ENCODE results near the gene CDH12.
"Not testable (repeated sequence)": the region's sequence is repeated elsewhere in the genome, so short reads cannot be mapped to it uniquely, and the experiment has no call there.

CDH12 gene

DNA sequence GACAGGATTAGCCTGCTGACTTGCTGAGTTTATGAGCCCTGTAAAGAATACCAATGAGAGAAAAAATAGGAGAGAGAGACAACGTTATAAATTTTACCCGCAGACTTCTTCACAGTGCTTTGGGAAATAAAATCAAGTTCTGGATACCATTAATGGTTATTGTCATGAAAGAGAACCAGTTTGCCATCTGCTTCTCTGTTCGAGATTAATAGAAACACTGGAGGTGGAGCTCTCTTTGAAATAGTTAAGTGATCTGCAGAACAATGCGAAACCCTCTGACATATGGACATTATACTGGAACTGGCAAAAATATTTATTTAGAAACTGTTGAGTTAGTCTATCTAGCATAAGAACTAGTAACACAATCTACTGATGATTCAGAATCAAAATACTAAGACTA lies 500.7 kb downstream of the CDH12 start:
- TF ChIP-seq, protein P1, sequence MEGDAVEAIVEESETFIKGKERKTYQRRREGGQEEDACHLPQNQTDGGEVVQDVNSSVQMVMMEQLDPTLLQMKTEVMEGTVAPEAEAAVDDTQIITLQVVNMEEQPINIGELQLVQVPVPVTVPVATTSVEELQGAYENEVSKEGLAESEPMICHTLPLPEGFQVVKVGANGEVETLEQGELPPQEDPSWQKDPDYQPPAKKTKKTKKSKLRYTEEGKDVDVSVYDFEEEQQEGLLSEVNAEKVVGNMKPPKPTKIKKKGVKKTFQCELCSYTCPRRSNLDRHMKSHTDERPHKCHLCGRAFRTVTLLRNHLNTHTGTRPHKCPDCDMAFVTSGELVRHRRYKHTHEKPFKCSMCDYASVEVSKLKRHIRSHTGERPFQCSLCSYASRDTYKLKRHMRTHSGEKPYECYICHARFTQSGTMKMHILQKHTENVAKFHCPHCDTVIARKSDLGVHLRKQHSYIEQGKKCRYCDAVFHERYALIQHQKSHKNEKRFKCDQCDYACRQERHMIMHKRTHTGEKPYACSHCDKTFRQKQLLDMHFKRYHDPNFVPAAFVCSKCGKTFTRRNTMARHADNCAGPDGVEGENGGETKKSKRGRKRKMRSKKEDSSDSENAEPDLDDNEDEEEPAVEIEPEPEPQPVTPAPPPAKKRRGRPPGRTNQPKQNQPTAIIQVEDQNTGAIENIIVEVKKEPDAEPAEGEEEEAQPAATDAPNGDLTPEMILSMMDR (IDR thresholded peaks at IDR 0.05) = no peak
- H3K9me3 ChIP-seq = no peaks in the 10 kb centered on the region
- DNase-seq = no peak

GRCh38 chr5:22351178-22351577 lies 502.0 kb downstream of the CDH12 start:
- H3K4me3 ChIP-seq = no peak overlapping the region
- DNase-seq = no peak
- TF ChIP-seq, protein P1 (IDR thresholded peaks at IDR 0.05) = no peak
- H3K4me1 ChIP-seq = no peaks in the 10 kb centered on the region
- intact Hi-C loops (cut with DNase I; ENCODE audit: low total_unique reads) = no loop called here
- H3K9me3 ChIP-seq = no peaks in the 10 kb centered on the region
- H3K36me3 ChIP-seq = no peaks in the 10 kb centered on the region
- H3K27ac ChIP-seq = no peak overlapping the region
- H3K27me3 ChIP-seq = no peaks in the 10 kb centered on the region

More for the DNA sequence above, 500.7 kb downstream of the CDH12 start:
- intact Hi-C loops (cut with DNase I; ENCODE audit: low total_unique reads) = no loop called here
- H3K36me3 ChIP-seq = no peaks in the 10 kb centered on the region
- H3K27ac ChIP-seq = no peak overlapping the region
- no peaks in the 10 kb centered on the region for H3K27me3 ChIP-seq
- no peak overlapping the region for H3K4me3 ChIP-seq
- H3K4me1 ChIP-seq = no peaks in the 10 kb centered on the region

DNA sequence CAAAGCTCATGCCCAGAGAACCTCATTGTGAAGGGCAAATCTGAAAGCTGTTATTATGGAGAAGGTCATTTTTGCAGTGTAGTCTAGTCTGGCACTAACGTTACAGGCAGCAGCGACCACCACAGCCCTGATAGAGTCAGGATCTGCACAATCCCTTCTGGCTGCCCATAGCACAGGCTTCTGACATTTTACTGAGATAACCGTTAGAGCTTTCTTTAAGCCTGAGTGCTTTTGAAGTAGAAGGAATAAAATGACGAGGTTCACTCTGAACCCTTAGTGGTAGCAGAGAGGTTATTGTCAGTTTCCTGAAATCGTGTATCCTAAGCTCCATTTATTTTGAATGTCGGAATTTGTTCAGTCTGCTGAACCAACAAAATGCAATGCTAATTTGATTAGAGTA lies 505.1 kb downstream of the CDH12 start:
- Histone ChIP-seq H3K27ac (no peak overlapping the region), H3K4me3 (no peak overlapping the region), H3K9me3 (no peaks in the 10 kb centered on the region), H3K27me3 (no peaks in the 10 kb centered on the region), H3K36me3 (no peaks in the 10 kb centered on the region), H3K4me1 (no peaks in the 10 kb centered on the region)
- intact Hi-C loops (cut with DNase I; ENCODE audit: low total_unique reads) = no loop called here
- TF ChIP-seq, protein P1 (IDR thresholded peaks at IDR 0.05) = no peak
- DNase-seq = no peak

GRCh38 chr5:22344000-22344399 lies 509.1 kb downstream of the CDH12 start:
- Histone ChIP-seq H3K9me3 (no peaks in the 10 kb centered on the region), H3K27ac (no peak overlapping the region), H3K4me1 (no peaks in the 10 kb centered on the region), H3K27me3 (no peaks in the 10 kb centered on the region), H3K36me3 (no peaks in the 10 kb centered on the region), H3K4me3 (no peak overlapping the region)
- TF ChIP-seq, protein P1 (IDR thresholded peaks at IDR 0.05) = no peak
- intact Hi-C loops (cut with DNase I; ENCODE audit: low total_unique reads) = no loop called here
- no peak for DNase-seq

DNA sequence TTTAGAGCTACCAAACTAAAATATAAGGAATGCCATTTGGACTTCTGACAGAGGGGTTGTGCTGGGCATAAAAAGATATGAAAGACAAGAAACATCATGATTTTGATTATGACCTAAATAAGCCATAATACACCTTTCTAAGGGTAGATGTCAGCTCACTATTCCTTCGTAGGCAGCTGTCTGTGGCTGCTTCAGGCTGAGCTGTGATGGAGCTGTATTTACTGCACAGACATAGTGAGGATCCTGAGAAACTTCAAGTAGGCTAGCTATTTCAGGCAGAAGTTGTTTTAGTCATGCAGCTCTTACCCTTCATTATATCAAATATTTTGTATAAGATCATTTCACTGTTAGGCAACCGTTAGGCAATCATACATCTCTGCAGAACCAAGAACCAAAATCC lies 511.7 kb downstream of the CDH12 start:
- intact Hi-C loops (cut with DNase I; ENCODE audit: low total_unique reads) = no loop called here

GRCh38 chr5:22332949-22333348 lies 520.2 kb downstream of the CDH12 start:
- intact Hi-C loops (cut with DNase I; ENCODE audit: low total_unique reads); H3K36me3 ChIP-seq; H3K4me1 ChIP-seq; DNase-seq; H3K27ac ChIP-seq; H3K9me3 ChIP-seq; H3K4me3 ChIP-seq; H3K27me3 ChIP-seq: not testable (repeated sequence)

More for the DNA sequence above, 511.7 kb downstream of the CDH12 start:
- no peaks in the 10 kb centered on the region for H3K4me1 ChIP-seq
- DNase-seq = no peak
- H3K4me3 ChIP-seq = no peak overlapping the region
- no peaks in the 10 kb centered on the region for H3K36me3 ChIP-seq
- H3K27me3 ChIP-seq = no peaks in the 10 kb centered on the region
- no peak overlapping the region for H3K27ac ChIP-seq
- TF ChIP-seq, protein P1 (IDR thresholded peaks at IDR 0.05) = no peak
- H3K9me3 ChIP-seq = no peaks in the 10 kb centered on the region

Data from tibial artery (tissue), 4 donors.